ENCODE measurements around the gene DISC1. TPM values are rescaled to one million over a fixed set of nuclear protein-coding genes. Genes with fewer than 3 reads are reported as not detected.
"Not testable (repeated sequence)": the region's sequence is repeated elsewhere in the genome, so short reads cannot be mapped to it uniquely, and the experiment has no call there.

Gene DISC1
- total RNA-seq, 4 donors from 2014 or later: 7.1 to 33.4 (median 14.9) TPM

DNA sequence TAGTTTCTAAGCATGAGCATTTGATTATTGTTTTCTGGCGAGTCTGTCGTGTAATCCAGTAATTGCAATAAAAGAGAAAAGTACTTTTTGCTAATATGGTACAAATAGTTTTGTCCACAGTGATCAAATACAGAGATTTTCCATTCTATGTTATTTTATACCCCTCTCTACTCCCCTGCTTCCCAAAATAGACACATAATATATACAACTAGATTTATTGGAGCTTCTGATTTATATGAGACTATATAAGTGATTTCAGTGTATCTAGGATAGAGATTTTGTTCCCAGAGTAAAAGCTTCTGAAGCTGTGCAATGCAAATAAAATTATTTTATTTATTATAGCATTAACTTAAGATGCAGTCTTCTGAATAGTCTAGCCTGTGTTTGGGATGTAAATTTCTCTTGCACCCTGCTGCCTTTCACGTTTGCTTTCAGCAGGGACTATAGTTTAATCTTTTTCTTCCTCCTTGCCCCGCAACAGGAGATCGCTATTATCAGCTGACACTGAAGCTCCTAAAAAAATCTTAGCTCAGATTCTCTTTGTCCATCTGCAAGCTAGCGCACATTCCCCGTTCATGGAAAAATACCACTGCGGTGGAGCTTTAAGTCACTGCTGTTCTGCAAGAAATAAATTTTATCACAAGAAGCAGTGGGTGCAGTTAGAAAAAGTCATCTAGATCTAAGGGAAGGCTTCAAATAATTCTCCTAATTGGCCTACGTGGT, 273.3 kb downstream of the DISC1 start:
- Histone ChIP-seq H3K4me3 (no peak overlapping the region), H3K4me1 (no peaks in the 10 kb centered on the region), H3K27me3 (no peaks in the 10 kb centered on the region), H3K27ac (no peak overlapping the region), H3K36me3 (no peaks in the 10 kb centered on the region), H3K9me3 (peaks cover 0 to 5% of the 10 kb centered on the region in 2 donors)
- DNase-seq: no peak
- TF ChIP-seq, protein P1, sequence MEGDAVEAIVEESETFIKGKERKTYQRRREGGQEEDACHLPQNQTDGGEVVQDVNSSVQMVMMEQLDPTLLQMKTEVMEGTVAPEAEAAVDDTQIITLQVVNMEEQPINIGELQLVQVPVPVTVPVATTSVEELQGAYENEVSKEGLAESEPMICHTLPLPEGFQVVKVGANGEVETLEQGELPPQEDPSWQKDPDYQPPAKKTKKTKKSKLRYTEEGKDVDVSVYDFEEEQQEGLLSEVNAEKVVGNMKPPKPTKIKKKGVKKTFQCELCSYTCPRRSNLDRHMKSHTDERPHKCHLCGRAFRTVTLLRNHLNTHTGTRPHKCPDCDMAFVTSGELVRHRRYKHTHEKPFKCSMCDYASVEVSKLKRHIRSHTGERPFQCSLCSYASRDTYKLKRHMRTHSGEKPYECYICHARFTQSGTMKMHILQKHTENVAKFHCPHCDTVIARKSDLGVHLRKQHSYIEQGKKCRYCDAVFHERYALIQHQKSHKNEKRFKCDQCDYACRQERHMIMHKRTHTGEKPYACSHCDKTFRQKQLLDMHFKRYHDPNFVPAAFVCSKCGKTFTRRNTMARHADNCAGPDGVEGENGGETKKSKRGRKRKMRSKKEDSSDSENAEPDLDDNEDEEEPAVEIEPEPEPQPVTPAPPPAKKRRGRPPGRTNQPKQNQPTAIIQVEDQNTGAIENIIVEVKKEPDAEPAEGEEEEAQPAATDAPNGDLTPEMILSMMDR (IDR thresholded peaks at IDR 0.05): no peak
- no peak for TF ChIP-seq POLR2A (IDR thresholded peaks at IDR 0.05)
- intact Hi-C loops (cut with DNase I; ENCODE audit: low total_unique reads): no loop called here

DNA sequence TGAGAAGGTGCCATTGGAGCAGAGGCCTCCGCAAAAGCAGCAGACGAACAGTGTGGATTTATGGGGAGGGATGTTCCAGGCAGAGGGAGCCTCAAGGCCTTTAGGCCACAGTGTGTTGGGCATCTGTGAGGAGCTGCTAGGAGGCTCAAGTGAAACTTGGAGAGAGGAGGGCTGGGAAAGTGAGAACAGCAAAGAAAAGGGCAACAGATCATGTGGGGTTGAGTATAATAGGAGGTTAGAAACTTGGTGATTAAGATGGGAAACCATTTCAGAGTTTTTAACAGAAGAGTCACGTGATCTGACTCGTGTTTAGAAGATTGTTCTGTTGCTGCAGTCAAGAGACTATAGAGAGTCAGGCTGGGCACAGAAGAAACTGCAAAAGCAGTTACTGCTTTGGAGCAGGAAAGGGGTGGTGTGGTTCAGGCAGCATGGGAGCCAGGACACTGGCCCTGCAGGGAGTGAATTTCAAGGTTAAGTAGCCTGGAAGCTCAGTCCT, 277.0 kb downstream of the DISC1 start:
- Histone ChIP-seq H3K4me3 (no peak overlapping the region), H3K27me3 (no peaks in the 10 kb centered on the region), H3K4me1 (no peaks in the 10 kb centered on the region), H3K9me3 (peaks cover 0 to 5% of the 10 kb centered on the region in 2 donors), H3K27ac (no peak overlapping the region), H3K36me3 (no peaks in the 10 kb centered on the region)
- DNase-seq: no peak
- intact Hi-C loops (cut with DNase I; ENCODE audit: low total_unique reads): no loop called here
- TF ChIP-seq POLR2A (IDR thresholded peaks at IDR 0.05): no peak
- TF ChIP-seq, protein P1 (IDR thresholded peaks at IDR 0.05): no peak

DNA sequence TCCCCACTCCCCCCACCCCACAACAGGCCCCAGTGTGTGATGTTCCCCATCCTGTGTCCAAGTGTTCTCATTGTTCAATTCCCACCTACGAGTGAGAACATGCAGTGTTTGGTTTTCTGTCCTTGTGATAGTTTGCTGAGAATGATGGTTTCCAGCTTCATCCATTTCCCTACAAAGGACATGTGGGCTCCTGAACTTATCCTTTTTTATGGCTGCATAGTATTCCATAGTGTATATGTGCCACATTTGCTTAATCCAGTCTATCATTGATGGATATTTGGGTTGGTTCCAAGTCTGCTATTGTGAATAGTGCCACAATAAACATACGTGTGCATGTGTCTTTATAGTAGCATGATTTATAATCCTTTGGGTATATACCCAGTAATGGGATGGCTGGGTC, 280.7 kb downstream of the DISC1 start:
- DNase-seq; intact Hi-C loops (cut with DNase I; ENCODE audit: low total_unique reads); H3K36me3 ChIP-seq; H3K4me1 ChIP-seq; H3K4me3 ChIP-seq; H3K27me3 ChIP-seq; H3K9me3 ChIP-seq; H3K27ac ChIP-seq: not testable (repeated sequence)

DNA sequence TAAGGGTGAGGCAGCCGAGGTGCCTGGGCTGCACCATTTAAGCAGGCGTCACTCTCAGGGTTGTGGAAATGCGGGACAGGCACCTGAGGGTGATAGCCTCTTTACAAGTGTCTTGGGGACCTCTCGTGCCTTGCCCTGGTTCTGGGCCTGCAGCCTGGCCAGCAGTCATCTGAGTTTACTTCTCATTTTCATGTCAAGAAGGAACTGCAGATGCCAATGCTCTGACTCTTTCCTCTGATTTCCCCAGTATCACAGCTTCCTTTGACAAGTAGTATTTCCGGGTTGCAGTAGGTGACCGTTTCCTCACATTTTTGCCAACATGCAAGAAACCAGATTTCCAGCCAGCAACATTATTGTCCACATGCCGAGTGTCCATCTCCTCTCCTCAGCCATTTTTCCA, 286.9 kb downstream of the DISC1 start:
- Histone ChIP-seq H3K4me3 (no peak overlapping the region), H3K27me3 (no peaks in the 10 kb centered on the region), H3K4me1 (no peaks in the 10 kb centered on the region), H3K9me3 (no peaks in the 10 kb centered on the region), H3K27ac (no peak overlapping the region), H3K36me3 (no peaks in the 10 kb centered on the region)
- no peak for DNase-seq
- intact Hi-C loops (cut with DNase I; ENCODE audit: low total_unique reads): no loop called here
- no peak for TF ChIP-seq POLR2A (IDR thresholded peaks at IDR 0.05)
- TF ChIP-seq, protein P1 (IDR thresholded peaks at IDR 0.05): no peak

DNA sequence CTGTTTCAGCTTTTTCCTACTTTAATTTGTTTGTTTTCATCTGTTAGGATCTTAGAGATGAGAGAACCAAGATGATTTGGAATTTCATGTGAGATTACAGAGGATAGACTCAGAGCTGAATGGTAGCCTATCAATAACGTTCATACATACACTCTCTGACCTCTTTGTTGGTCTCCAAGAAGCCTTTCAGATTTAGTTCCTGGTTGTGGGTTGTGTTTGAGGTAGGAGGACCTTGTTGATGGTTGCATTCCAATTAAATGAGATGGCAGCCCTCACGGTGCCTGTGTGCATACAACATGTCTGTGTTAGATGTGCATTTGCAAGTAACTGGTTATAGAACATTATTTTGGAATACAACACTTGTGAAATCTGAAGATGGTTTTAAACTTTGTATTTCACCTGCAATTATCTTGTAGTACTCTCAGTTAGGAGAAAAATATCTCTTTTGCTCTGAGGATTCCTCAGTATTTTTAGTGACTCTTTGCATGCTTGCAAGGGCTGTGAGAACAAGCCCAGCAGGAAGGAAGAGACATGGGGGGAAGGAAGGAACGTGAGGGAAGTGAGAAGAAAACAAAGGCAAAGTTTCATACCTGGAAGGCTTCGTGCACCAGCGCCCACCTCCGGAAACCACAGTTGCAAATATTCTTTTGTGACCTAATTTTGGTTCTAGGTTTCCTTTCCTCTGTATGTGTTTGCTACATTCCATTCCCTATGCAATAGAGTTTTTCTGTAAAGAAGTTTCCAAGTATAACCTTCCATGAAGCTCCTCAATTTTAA, 291.8 kb downstream of the DISC1 start:
- intact Hi-C loops (cut with DNase I; ENCODE audit: low total_unique reads): no loop called here
- Histone ChIP-seq H3K4me1 (no peaks in the 10 kb centered on the region), H3K36me3 (no peaks in the 10 kb centered on the region), H3K9me3 (no peaks in the 10 kb centered on the region), H3K4me3 (no peak overlapping the region), H3K27me3 (no peaks in the 10 kb centered on the region), H3K27ac (no peak overlapping the region)
- no peak for TF ChIP-seq POLR2A (IDR thresholded peaks at IDR 0.05)
- TF ChIP-seq, protein P1 (IDR thresholded peaks at IDR 0.05): no peak
- no peak for DNase-seq

Measured in uterus (tissue), 4 donors.